ENCODE data around the gene ARID3C.
"Not testable (repeated sequence)": the region's sequence is repeated elsewhere in the genome, so short reads cannot be mapped to it uniquely, and the experiment has no call there.

ARID3C gene

DNA sequence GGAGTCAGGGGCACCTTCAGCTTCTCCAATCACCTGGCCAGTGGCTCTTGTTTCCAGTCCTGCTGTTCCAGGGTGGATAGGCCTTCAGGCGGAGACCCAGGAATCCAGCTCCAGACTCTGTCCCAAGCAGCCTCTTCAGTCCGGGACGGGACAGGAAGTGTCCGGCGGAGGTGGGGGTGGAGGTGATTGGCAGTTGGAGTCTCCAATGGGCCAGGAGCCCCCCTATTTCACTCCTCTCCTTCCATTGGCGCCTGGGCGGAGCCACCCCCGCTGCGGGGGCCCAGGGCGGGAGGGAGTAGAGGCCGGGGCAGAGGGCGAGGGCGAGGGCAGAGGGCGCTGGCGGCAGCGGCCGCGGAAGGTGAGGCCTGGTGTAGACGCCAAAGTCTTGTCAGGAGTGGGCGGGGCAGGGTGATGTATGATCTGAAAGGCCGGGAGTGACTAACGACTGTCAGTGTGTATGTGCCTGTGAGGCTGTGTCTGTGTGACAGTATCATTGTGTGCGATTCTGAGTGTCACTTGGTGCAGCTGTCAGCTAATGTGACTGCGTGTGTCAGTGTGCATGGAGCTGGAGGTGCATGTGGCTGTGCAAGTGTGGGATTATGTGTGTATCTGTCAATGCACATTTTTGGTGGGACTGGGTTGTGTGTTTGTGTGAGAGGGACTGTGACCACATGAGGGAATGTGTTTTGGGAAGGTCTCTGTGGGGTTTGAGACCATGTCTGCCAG is 23.2 kb upstream of the ARID3C start, which contains the start of gene IL11RA:
Gene IL11RA, plus strand, starts transcription at position 310 of the 726 bp plus-strand sequence. CDS start 3,033 bp downstream, outside the sequence.
- peak; percentile 44 for DNase-seq

- DNase-seq: peak; percentile 56
Observed at GRCh38 chr9:34651321-34651720, 22.5 kb upstream of the ARID3C start.

GRCh38 chr9:34650816-34651215 is 21.9 kb upstream of the ARID3C start:
- no peak for DNase-seq

- DNase-seq: no peak
Observed at GRCh38 chr9:34648673-34649072, 19.8 kb upstream of the ARID3C start.

- DNase-seq: no peak
Observed at GRCh38 chr9:34647651-34648050, 18.8 kb upstream of the ARID3C start.

DNA sequence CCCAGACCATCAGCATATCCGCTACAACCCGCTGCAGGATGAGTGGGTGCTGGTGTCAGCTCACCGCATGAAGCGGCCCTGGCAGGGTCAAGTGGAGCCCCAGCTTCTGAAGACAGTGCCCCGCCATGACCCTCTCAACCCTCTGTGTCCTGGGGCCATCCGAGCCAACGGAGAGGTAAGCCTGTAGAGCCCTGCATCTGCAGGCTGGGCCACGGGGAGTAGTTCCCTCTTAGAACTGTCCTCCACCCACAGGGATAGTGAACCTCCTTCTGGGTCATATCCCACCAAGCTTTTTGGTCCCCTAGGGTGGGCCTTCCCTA is 18.2 kb upstream of the ARID3C start:
- DNase-seq: no peak

DNA sequence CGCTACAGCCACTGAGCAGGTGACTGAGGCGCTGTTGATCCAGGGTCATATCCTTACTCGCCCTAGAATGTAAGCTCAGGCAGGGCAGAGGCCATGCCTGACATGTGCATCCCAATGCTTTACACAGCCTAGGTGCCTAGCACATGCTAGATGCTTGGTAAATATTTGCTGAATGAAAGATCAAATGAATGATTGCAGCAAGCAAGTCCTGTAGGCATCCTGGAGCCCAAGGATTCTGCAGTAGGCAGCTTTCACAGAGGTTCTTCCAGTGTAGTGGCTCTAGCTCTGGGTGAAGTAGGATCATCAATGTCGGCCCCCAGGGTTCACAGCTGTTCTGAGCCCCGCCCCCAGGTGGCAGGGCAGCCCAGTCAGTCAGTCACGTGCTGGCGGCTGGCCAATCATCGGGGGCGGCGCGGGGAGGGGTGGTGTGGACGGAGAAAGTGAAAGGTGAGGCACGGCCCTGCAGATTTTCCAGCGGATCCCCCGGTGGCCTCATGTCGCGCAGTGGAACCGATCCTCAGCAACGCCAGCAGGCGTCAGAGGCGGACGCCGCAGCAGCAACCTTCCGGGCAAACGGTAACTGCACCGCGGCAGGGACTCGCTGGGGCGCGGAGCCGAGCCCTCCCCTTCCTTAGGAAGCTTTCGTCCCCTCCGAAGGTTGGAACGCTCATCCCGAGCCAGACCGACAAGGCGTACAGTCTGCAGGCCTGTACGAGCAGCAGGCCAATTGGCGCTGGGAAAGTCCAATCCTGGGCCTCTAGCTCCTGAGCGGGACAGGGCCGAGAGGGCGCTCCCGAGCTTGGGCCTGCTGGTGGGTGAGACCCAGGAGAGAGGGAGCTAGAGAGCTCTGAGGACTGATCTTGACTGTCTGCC is 17.6 kb upstream of the ARID3C start, which contains the start of gene GALT:
Gene GALT, plus strand, starts transcription at position 465 of the 873 bp plus-strand sequence. Its CDS starts 30 bp downstream, at position 495.
- DNase-seq: peak; percentile 30

DNA sequence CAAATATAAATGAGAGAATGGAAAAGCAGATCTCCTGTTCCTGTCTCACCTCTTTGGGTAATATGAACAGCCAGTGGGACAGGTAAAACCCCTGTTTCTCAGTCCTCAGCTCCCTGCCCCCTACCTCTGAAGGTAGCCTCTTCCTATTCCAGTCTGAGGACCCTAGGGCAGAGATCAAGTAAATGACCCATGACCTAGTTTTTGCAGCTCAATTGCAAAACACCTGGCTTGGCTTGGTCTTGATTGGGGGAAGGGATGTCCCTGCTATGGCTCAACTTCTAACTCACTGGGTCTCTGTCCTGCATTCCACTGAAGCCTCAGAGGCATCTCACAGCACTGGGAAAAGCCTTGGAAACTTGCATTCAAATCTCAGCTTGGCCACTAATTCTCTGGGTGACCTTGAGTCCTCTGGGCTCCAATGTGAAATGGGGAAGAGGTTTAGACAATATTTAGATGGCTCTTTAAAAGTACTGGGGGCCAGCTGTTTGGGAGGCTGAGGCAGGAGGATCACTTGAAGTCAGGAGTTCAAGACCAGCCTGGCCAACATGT is 16.0 kb upstream of the ARID3C start:
- DNase-seq: no peak

DNA sequence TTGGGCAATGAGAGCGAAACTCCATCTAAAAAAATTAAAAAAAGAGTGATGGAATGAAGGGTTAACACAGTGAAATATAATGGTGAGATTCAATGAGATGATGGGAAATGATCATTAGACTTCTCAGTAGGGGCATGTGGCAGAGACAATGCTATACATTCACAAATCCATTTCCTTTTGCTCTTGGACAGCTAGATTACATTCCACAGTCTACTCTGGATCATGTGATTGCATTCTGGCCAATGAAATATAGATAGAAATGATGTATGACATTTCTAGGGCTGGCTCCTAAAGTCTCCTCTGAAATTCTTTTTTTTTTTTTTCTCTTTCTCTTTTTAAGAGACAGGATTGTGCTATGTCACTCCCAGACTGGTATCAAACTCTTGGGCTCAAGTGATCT is 13.8 kb upstream of the ARID3C start:
- no peak for DNase-seq

- not testable (repeated sequence) for DNase-seq
Observed at GRCh38 chr9:34639322-34639721, 10.5 kb upstream of the ARID3C start.

GRCh38 chr9:34638138-34638445 is 9.2 kb upstream of the ARID3C start:
- DNase-seq: no peak

- DNase-seq: peak; percentile 69
Observed at GRCh38 chr9:34637356-34638137, 8.7 kb upstream of the ARID3C start, which contains the start of gene SIGMAR1. Gene SIGMAR1 (minus strand): TSS chr9:34637787. CDS start chr9:34637697, 90 bp downstream.

DNA sequence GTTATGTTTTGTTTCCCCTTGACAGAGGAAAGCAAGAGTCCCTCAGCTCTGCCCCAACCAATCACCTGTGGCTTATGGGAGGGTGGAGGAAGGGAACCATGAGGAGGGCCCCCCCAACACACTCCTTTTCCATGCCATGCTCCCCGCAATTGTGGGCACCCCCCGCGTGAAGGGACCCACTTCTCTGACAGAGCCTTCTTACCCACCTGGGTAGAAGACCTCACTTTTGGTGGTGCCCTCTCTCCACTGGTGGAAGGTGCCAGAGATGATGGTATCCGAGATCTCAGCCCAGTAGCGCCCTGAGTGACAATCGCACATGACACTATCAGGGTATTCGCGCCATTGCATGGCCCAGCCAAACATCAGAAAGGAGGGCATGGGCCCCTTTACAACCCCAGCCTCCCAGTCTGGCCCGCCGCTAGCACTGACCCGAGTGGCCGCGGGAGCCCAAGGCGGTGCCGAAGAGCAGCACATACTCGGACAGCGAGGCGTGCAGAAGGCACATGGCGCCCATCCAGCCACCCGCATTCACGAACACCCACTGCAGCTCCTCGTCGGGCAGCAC is 8.0 kb upstream of the ARID3C start:
- DNase-seq: no peak

- no peak for DNase-seq
Observed at GRCh38 chr9:34635556-34635955, 6.7 kb upstream of the ARID3C start.

- no peak for DNase-seq
Observed at GRCh38 chr9:34634551-34635248, 5.8 kb upstream of the ARID3C start.

- DNase-seq: no peak
Observed at GRCh38 chr9:34633851-34634550, 5.1 kb upstream of the ARID3C start.

- DNase-seq: no peak
Observed at GRCh38 chr9:34633166-34633565, 4.3 kb upstream of the ARID3C start.

DNA sequence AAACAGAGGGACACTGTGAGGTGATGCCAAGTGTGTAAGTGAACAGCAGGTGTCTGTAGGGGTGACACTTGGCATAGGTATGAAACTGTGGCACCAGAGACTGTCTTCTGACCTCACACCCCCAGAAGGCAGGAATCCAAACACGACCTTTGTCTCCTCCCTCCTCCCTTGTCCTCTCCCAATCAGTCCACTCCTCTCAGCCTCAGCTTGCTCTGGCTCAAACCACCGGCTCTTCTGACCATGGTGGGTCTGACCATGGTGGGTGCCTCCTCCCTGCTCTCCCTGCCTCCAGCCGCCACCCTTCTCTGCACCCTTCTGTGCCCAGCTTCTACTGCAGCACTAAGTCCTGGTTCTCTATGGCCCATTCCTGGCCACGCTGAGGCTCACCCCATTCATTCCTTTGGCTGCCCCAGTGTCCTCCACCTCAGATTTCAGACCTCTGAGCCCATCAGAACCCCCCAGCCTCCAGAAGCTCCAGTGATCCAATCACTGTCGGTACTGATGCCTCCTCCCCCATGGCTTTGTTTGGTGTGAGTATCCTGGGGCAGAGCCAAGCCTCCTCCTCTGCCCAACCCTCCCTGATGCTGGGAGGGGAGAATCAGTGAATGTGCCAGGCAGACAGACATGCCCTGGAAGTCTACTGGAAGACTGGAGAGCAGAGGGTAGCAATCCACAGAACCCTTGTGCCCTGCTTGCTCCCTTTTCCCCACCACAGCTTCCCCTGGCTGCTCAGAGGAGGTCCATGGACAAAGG is 1.7 kb upstream of the ARID3C start:
- no peak for DNase-seq

DNA sequence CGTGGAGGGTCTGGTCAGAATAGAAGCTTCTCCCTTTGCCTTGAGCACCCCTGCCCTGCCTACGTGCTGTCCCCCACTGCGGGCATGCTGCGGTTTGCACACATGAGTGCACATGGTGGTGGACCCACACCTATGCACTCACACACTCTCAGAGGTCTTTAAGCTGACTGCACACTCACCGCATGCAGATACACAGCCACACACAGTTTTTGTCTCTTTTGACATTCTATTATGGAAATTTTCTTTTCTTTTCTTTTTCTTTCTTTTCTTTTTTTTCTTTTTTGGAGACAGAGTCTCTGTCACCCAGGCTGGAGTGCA is 584 bp upstream of the ARID3C start:
- no peak for DNase-seq

- no peak for DNase-seq
Observed at GRCh38 chr9:34627716-34628655, 880 bp downstream of the ARID3C start.
